Endothelial cell of umbilical vein (primary cell): ENCODE data around the gene SNX9. TPM values are rescaled to one million over a fixed set of nuclear protein-coding genes. Genes with fewer than 3 reads are reported as not detected.

Experiments used
- BruUV-seq: library from RNA; stranded (reverse); fragments of 400-500 nt; replicated peaks from 2 replicates; lab custom pipeline; 2021; lab: Mats Ljungman, UMichigan
- CTCF ChIA-PET: fragments of 300-600, 350-600 bp; sonication (Branson Sonifier 250); formaldehyde crosslinking; loops from one replicate; lab custom pipeline; 2021; ENCODE audit warnings: antibody characterized with exemption, inconsistent platforms; lab: Charles Lee
- POLR2A ChIA-PET: fragments of 300-600, 350-600 bp; sonication (Branson Sonifier 250); formaldehyde crosslinking; loops from one replicate; lab custom pipeline; 2021; ENCODE audit warnings: antibody characterized with exemption, inconsistent platforms; lab: Charles Lee
- DNase-seq: peaks from one replicate; pipeline ENCODE4 v3.0.0-alpha.2; 2011; ENCODE audit warnings: low read depth, low spot score
- FAIRE-seq: peaks from 2 replicates; lab custom pipeline; 2011; peaks lifted over from hg19 to GRCh38; lab: Jason Lieb, UNC
- H2AFZ ChIP-seq: 2 replicates; pipeline ENCODE4 v1.6.0; 2012; ENCODE audit warnings: low read depth, low read length, control low read depth, inconsistent platforms
- H3K27ac ChIP-seq: 2 replicates; pipeline ENCODE4 v1.5.1; 2011; ENCODE audit warnings: low read depth, mild to moderate bottlenecking, control low read depth, low read length, moderate library complexity; ENCODE audit not compliant: insufficient read depth
- H3K27me3 ChIP-seq, 2 experiments: 2 replicates each; pipeline versions ENCODE4 v1.6.0 to v1.6.1; 2011; ENCODE audit warnings: low read length in 2 of 2, mixed read lengths in 1 of 2; ENCODE audit not compliant: control insufficient read depth in 2 of 2, insufficient read depth in 2 of 2
- H3K36me3 ChIP-seq, 2 experiments: 2 replicates in 1 of 2; 3 replicates in 1 of 2; pipeline ENCODE4 v1.5.1; 2011; ENCODE audit warnings: low read length in 2 of 2, mild to moderate bottlenecking in 1 of 2, moderate library complexity in 1 of 2; ENCODE audit not compliant: control insufficient read depth in 2 of 2, insufficient read depth in 2 of 2; ENCODE audit errors: extremely low read depth in 1 of 2
- H3K4me1 ChIP-seq: 3 replicates; pipeline ENCODE4 v1.5.1; 2011; ENCODE audit warnings: mild to moderate bottlenecking, low read length; ENCODE audit not compliant: control insufficient read depth, insufficient read depth; ENCODE audit errors: extremely low read depth
- H3K4me2 ChIP-seq: 2 replicates; pipeline ENCODE4 v1.6.1; 2011; ENCODE audit warnings: low read length, control low read depth, mixed read lengths; ENCODE audit not compliant: insufficient read depth
- H3K4me3 ChIP-seq, 3 experiments: fragments of 200-600 bp in 1 of 3; sonication (generic), shearing (Covaris generic) in 1 of 3; replicated peaks in 1 of 3; 2 replicates each; pipeline ENCODE4 v1.5.1; 2011 to 2016; ENCODE audit warnings: control low read depth in 3 of 3, low read length in 3 of 3, mild to moderate bottlenecking in 2 of 3, inconsistent platforms in 1 of 3, low read depth in 1 of 3, moderate library complexity in 1 of 3; ENCODE audit not compliant: insufficient read depth in 1 of 3
- H3K79me2 ChIP-seq: 2 replicates; pipeline ENCODE4 v1.6.0; 2012; ENCODE audit warnings: low read length, inconsistent platforms; ENCODE audit not compliant: control insufficient read depth, insufficient read depth
- H3K9ac ChIP-seq: replicated peaks from 2 replicates; pipeline ENCODE3; 2011; ENCODE audit warnings: low read length, control low read depth; ENCODE audit not compliant: insufficient read depth; ENCODE audit errors: extremely low read depth
- H3K9me1 ChIP-seq: replicated peaks from 3 replicates; pipeline ENCODE4 v1.6.0; 2011; ENCODE audit warnings: mild to moderate bottlenecking, low read length; ENCODE audit not compliant: control insufficient read depth, insufficient read depth; ENCODE audit errors: extremely low read depth
- H3K9me3 ChIP-seq: replicated peaks from 2 replicates; pipeline ENCODE4 v1.5.1; 2012; ENCODE audit warnings: low read length, inconsistent platforms; ENCODE audit not compliant: control insufficient read depth, insufficient read depth
- H4K20me1 ChIP-seq: replicated peaks from 2 replicates; pipeline ENCODE3; 2011; ENCODE audit warnings: mild to moderate bottlenecking, low read length; ENCODE audit not compliant: control insufficient read depth, insufficient read depth; ENCODE audit errors: extremely low read depth
- EZH2 ChIP-seq: IDR thresholded peaks from 2 replicates; pipeline ENCODE4 v1.6.1; 2012; ENCODE audit warnings: borderline replicate concordance, low read depth, mild to moderate bottlenecking, moderate library complexity, low read length, inconsistent platforms; ENCODE audit not compliant: severe bottlenecking
- GATA2 ChIP-seq: IDR thresholded peaks from 2 replicates; pipeline ENCODE4 v1.7.0; 2011; ENCODE audit warnings: low read depth, mild to moderate bottlenecking, moderate library complexity, mixed read lengths, low read length; ENCODE audit not compliant: insufficient read length, insufficient read depth
- JUN ChIP-seq: IDR thresholded peaks from 2 replicates; pipeline ENCODE4 v1.6.1; 2011; ENCODE audit warnings: borderline replicate concordance, low read depth; ENCODE audit not compliant: insufficient read length, insufficient read depth
- MYC ChIP-seq: IDR thresholded peaks from one replicate; pipeline ENCODE4 v1.6.1; 2011; ENCODE audit warnings: mild to moderate bottlenecking, low read depth, low read length
- POLR2A ChIP-seq: IDR thresholded peaks from 2 replicates; pipeline ENCODE4 v1.6.1; 2012; ENCODE audit warnings: low read depth, mild to moderate bottlenecking, control low read depth, low read length
- POLR2AphosphoS5 ChIP-seq: IDR thresholded peaks from 2 replicates; pipeline ENCODE4 v1.6.1; 2012; ENCODE audit warnings: low read depth, mild to moderate bottlenecking, control low read depth, low read length, moderate library complexity; ENCODE audit not compliant: insufficient read depth
- dilution Hi-C: fragments of 300-500 bp; cut with MboI; formaldehyde crosslinking; loops from one replicate; pipeline ENCODE4 v1.15.0; 2019; ENCODE audit warnings: low sequenced_read_pairs; ENCODE audit not compliant: extremely low pct_ligation_motif_present
- intact Hi-C: fragments of 100-400 bp; cut with micrococcal nuclease; formaldehyde crosslinking; loops from one replicate; pipeline ENCODE4 v1.10.0; 2022
- polyA plus RNA-seq, 4 experiments: library from polyadenylated mRNA; depleted of rRNA in 3 of 4; stranded (reverse) in 3 of 4; unstranded in 1 of 4; fragments of >200 nt; gene quantifications; 2 replicates each; pipeline versions ENCODE4 v1.2.1 to v1.2.3, GENCODE V29; 2011 to 2012; ENCODE audit warnings: missing spikeins in 1 of 4
- total RNA-seq: library from RNA; stranded (reverse); gene quantifications from 2 replicates; pipeline ENCODE4 v1.2.3, GENCODE V29; 2021
- TF ChIP-seq, protein P1 (sequence below), 2 donors: IDR thresholded peaks; 1 replicate in 1 of 2; 2 replicates in 1 of 2; pipeline ENCODE4 v1.5.1; 2011; ENCODE audit warnings: low read length in 2 of 2, mild to moderate bottlenecking in 2 of 2, moderate library complexity in 2 of 2, control low read depth in 1 of 2, inconsistent platforms in 1 of 2, low read depth in 1 of 2; ENCODE audit not compliant: insufficient read depth in 1 of 2; ENCODE audit errors: extremely low read depth in 1 of 2
- TF ChIP-seq, protein P2 (sequence below): IDR thresholded peaks from 2 replicates; pipeline ENCODE4 v1.6.1; 2011; ENCODE audit not compliant: insufficient read depth, insufficient read length

The SNX9 gene
- total and polyA plus RNA-seq, 2 donors (not counting 3 experiments of a cell fraction or from before 2014, with no cell fraction given) = 27.5 to 54.5 TPM

DNA sequence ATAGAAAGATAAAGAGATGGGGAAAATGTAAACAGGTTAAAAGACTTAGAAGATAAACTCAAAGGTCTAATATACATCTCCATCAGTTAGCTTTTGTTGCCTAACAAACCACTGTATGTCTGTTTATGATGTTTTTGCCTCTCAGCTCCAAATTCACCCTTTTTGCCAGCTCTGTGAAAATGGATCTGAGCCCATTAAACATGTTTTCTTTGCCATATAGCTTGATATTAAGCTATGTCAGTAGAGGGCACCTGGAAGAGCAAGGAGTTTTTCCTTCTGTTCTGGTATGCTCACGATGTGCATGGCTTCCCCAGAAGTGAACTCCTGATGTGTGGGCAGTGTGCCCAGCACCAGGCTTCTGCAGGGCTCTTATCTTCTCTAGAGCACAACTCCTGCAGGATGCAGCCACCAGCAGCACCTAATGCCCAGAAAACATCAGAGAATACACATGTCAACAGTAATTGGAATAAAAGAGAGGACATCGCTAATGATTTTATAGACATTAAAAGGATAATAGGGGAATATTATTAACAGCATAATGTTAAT, 14.6 kb upstream of the SNX9 start:
- Histone ChIP-seq H3K27me3 (no peaks in the 10 kb centered on the region), H3K36me3 (no peaks in the 10 kb centered on the region), H3K4me3 (no peak overlapping the region), H3K27ac (no peak overlapping the region), H4K20me1 (no peaks in the 10 kb centered on the region), H3K4me2 (no peak overlapping the region), H3K9me1 (no peaks in the 10 kb centered on the region), H3K79me2 (no peaks in the 10 kb centered on the region), H2AFZ (no peak overlapping the region), H3K9ac (no peak overlapping the region), H3K9me3 (no peaks in the 10 kb centered on the region), H3K4me1 (peaks cover 10% of the 10 kb centered on the region)
- ChIA-PET CTCF (interaction anchor here (0.8 to 2.2 kb wide), 5 partner anchors 11 to 65 kb away, joined by 3 to 8 read pairs (median 4); no protein-coding TSS in a partner anchor), POLR2A (no interaction called here)
- dilution Hi-C loops (no loop called here), intact Hi-C loops (no loop called here)
- no peak for FAIRE-seq
- no peak for DNase-seq
- no peak for TF ChIP-seq POLR2A
- no peak for TF ChIP-seq JUN
- TF ChIP-seq GATA2 = no peak
- TF ChIP-seq, protein P1, sequence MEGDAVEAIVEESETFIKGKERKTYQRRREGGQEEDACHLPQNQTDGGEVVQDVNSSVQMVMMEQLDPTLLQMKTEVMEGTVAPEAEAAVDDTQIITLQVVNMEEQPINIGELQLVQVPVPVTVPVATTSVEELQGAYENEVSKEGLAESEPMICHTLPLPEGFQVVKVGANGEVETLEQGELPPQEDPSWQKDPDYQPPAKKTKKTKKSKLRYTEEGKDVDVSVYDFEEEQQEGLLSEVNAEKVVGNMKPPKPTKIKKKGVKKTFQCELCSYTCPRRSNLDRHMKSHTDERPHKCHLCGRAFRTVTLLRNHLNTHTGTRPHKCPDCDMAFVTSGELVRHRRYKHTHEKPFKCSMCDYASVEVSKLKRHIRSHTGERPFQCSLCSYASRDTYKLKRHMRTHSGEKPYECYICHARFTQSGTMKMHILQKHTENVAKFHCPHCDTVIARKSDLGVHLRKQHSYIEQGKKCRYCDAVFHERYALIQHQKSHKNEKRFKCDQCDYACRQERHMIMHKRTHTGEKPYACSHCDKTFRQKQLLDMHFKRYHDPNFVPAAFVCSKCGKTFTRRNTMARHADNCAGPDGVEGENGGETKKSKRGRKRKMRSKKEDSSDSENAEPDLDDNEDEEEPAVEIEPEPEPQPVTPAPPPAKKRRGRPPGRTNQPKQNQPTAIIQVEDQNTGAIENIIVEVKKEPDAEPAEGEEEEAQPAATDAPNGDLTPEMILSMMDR (IDR thresholded peaks at IDR 0.05; ENCODE audit: extremely low read depth in 1 of 2, insufficient read depth in 1 of 2, low read depth in 1 of 2, low read length in 2 of 2) = no peak
- TF ChIP-seq POLR2AphosphoS5 = no peak
- TF ChIP-seq, protein P2, sequence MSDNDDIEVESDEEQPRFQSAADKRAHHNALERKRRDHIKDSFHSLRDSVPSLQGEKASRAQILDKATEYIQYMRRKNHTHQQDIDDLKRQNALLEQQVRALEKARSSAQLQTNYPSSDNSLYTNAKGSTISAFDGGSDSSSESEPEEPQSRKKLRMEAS = no peak
- TF ChIP-seq MYC = no peak
- TF ChIP-seq EZH2 = no peak
- BruUV-seq = no TSS peak
